Natural killer cell (primary cell): Measurements from ENCODE around the gene DNAJC3. TPM values are rescaled to one million over a fixed set of nuclear protein-coding genes. Genes with fewer than 3 reads are reported as not detected.
"Not testable (repeated sequence)": the region's sequence is repeated elsewhere in the genome, so short reads cannot be mapped to it uniquely, and the experiment has no call there.

Source experiments
- ATAC-seq, 3 donors: fragments of 150-1000 bp in 2 of 3; fragments of 200-7000 bp in 1 of 3; cut with Tn5 transposase; 1 replicate in 1 of 3; 2 replicates in 2 of 3; pipeline ENCODE4 v1.10.0; 2021; ENCODE audit warnings: mild to moderate bottlenecking in 2 of 3, moderate library complexity in 2 of 3
- DNase-seq, 2 donors: peaks; one replicate each; pipeline versions ENCODE4 v3.0.0 to v3.0.0-alpha.2; 2013 to 2021; ENCODE audit warnings: mixed read lengths in 1 of 2
- H3K27ac ChIP-seq: one replicate; pipeline ENCODE4 v1.5.1; 2013; ENCODE audit warnings: mild to moderate bottlenecking, low read length
- H3K27me3 ChIP-seq: one replicate; pipeline ENCODE4 v1.6.1; 2013; ENCODE audit warnings: low read length; ENCODE audit not compliant: control insufficient read depth, insufficient read depth
- H3K36me3 ChIP-seq: one replicate; pipeline ENCODE4 v1.6.1; 2013; ENCODE audit warnings: low read length; ENCODE audit not compliant: control insufficient read depth, insufficient read depth
- H3K4me1 ChIP-seq: one replicate; pipeline ENCODE4 v1.6.1; 2013; ENCODE audit warnings: low read length; ENCODE audit not compliant: control insufficient read depth, insufficient read depth
- H3K4me3 ChIP-seq: one replicate; pipeline ENCODE4 v1.5.1; 2013; ENCODE audit warnings: low read length
- H3K9me3 ChIP-seq: one replicate; pipeline ENCODE4 v1.6.1; 2013; ENCODE audit warnings: low read length; ENCODE audit not compliant: control insufficient read depth, insufficient read depth
- H3K27ac Mint-ChIP-seq, 2 donors: one replicate each; pipeline ENCODE4 v1.8.0; 2022; ENCODE audit warnings: mild to moderate bottlenecking in 2 of 2, mixed read lengths in 2 of 2, moderate library complexity in 1 of 2
- H3K27me3 Mint-ChIP-seq, 2 donors: one replicate each; pipeline ENCODE4 v1.8.0; 2022; ENCODE audit warnings: low read depth in 2 of 2, mixed read lengths in 2 of 2
- H3K36me3 Mint-ChIP-seq: one replicate; pipeline ENCODE4 v1.8.0; 2022; ENCODE audit warnings: mixed read lengths
- H3K4me1 Mint-ChIP-seq, 2 donors: one replicate each; pipeline ENCODE4 v1.8.0; 2022; ENCODE audit warnings: mixed read lengths in 2 of 2
- H3K4me3 Mint-ChIP-seq: one replicate; pipeline ENCODE4 v1.8.0; 2022; ENCODE audit warnings: mild to moderate bottlenecking, moderate library complexity, mixed read lengths
- H3K9me3 Mint-ChIP-seq, 2 donors: one replicate each; pipeline ENCODE4 v1.8.0; 2022; ENCODE audit warnings: mixed read lengths in 2 of 2
- CTCF ChIP-seq: fragments of 200-600 bp; IDR thresholded peaks from one replicate; pipeline ENCODE4 v1.8.0; 2022; ENCODE audit warnings: antibody characterized with exemption
- WGBS: methylation state at CpG from one replicate; pipeline ENCODE4 v1.1.7; 2013; ENCODE audit warnings: missing lambda C conversion rate; ENCODE audit not compliant: insufficient coverage; 5-methylcytosine and 5-hydroxymethylcytosine counted together
- intact Hi-C: fragments of 100-400 bp; cut with micrococcal nuclease; formaldehyde crosslinking; loops from one replicate; pipeline ENCODE4 v1.14.2; 2022
- total RNA-seq, 4 donors: library from RNA; stranded (reverse); fragments of 120-200 nt in 1 of 4; gene quantifications; one replicate each; pipeline versions ENCODE4 v1.2.3 to v1.2.4, GENCODE V29; 2013 to 2022

The DNAJC3 gene
- total RNA-seq, 3 donors from 2014 or later (not counting 1 experiment from before 2014, with no cell fraction given), result 26.5 to 38.1 (median 29.0) TPM

- no peak for TF ChIP-seq CTCF
- Histone ChIP-seq H3K36me3 (no peaks in the 10 kb centered on the region), H3K27ac (no peak overlapping the region), H3K4me3 (no peak overlapping the region), H3K4me1 (peaks cover 5% of the 10 kb centered on the region), H3K9me3 (peaks cover 3% of the 10 kb centered on the region), H3K27me3 (no peaks in the 10 kb centered on the region)
- peaks cover 44 to 56% of the 10 kb centered on the region in 2 donors for H3K4me1 Mint-ChIP-seq
- WGBS, result 50% methylated on average over 1 of the region's 3 CpGs
- peak overlapping the region; percentile 25 for H3K4me3 Mint-ChIP-seq
- no peaks in the 10 kb centered on the region for H3K9me3 Mint-ChIP-seq
- H3K27me3 Mint-ChIP-seq, result no peaks in the 10 kb centered on the region
- ATAC-seq, result no peak
- no peak for DNase-seq
- no peaks in the 10 kb centered on the region for H3K36me3 Mint-ChIP-seq
- peak overlapping the region in 1 of 2 donors; percentile 39 for H3K27ac Mint-ChIP-seq
- intact Hi-C loops, result no loop called here
These were observed 12.6 kb downstream of the DNAJC3 start for GRCh38 chr13:95689582-95689926.

- H3K27me3 ChIP-seq, H3K4me1 ChIP-seq, ATAC-seq, H3K27me3 Mint-ChIP-seq, H3K9me3 Mint-ChIP-seq, H3K36me3 Mint-ChIP-seq, H3K36me3 ChIP-seq, H3K9me3 ChIP-seq, DNase-seq, H3K4me3 Mint-ChIP-seq, H3K27ac ChIP-seq, H3K27ac Mint-ChIP-seq, H3K4me3 ChIP-seq, intact Hi-C loops: not testable (repeated sequence)
- H3K4me1 Mint-ChIP-seq, result peaks cover 35 to 44% of the 10 kb centered on the region in 2 donors
- WGBS, result 98% methylated on average over 19 of the region's 28 CpGs
These were observed 14.0 kb downstream of the DNAJC3 start for GRCh38 chr13:95690986-95691385.

- Mint-ChIP-seq H3K9me3 (peaks cover 2% of the 10 kb centered on the region in 2 donors), H3K36me3 (no peaks in the 10 kb centered on the region), H3K27ac (no peak overlapping the region), H3K4me3 (no peak overlapping the region), H3K27me3 (no peaks in the 10 kb centered on the region), H3K4me1 (peaks cover 37 to 39% of the 10 kb centered on the region in 2 donors)
- intact Hi-C loops, result no loop called here
- Histone ChIP-seq H3K36me3 (no peaks in the 10 kb centered on the region), H3K27ac (no peak overlapping the region), H3K9me3 (no peaks in the 10 kb centered on the region), H3K4me3 (no peak overlapping the region), H3K27me3 (no peaks in the 10 kb centered on the region), H3K4me1 (no peaks in the 10 kb centered on the region)
- DNase-seq (no peak), ATAC-seq (no peak)
- TF ChIP-seq CTCF, result no peak
- 91% methylated on average over 5 of the region's 6 CpGs for WGBS
These were observed 20.2 kb downstream of the DNAJC3 start for GRCh38 chr13:95697052-95697680.

- ATAC-seq (peak in 2 of 3 donors; percentile 50 to 55), DNase-seq (no peak)
- no peaks in the 10 kb centered on the region for H3K4me1 ChIP-seq
These were observed 21.3 kb downstream of the DNAJC3 start for GRCh38 chr13:95698047-95698749.

More at GRCh38 chr13:95698047-95698749, 21.3 kb downstream of the DNAJC3 start:
- H3K27ac Mint-ChIP-seq, result peak overlapping the region in 1 of 2 donors; percentile 25
- H3K4me3 Mint-ChIP-seq, result no peak overlapping the region
- peak; percentile 16 for TF ChIP-seq CTCF
- Histone ChIP-seq H3K9me3 (no peaks in the 10 kb centered on the region), H3K36me3 (no peaks in the 10 kb centered on the region), H3K27ac (no peak overlapping the region), H3K4me3 (no peak overlapping the region), H3K27me3 (no peaks in the 10 kb centered on the region)
- H3K27me3 Mint-ChIP-seq, result no peaks in the 10 kb centered on the region
- 98% methylated on average over 5 of the region's 5 CpGs for WGBS
- intact Hi-C loops, result no loop called here
- peaks cover 2% of the 10 kb centered on the region in 2 donors for H3K9me3 Mint-ChIP-seq
- H3K4me1 Mint-ChIP-seq, result peaks cover 42 to 49% of the 10 kb centered on the region in 2 donors
- no peaks in the 10 kb centered on the region for H3K36me3 Mint-ChIP-seq
